HEK293 (cell line): Measurements from ENCODE around the gene HS3ST6.
A peak's percentile ranks its signal among the peaks of the same experiment; 100 is the strongest.

Source experiments
- AEBP2 ChIP-seq: fragments of 450-650 bp; formaldehyde crosslinking; IDR thresholded peaks from 2 replicates; pipeline ENCODE4 v1.5.1; 2016; ENCODE audit warnings: missing biosample characterization, missing genetic modification characterization, borderline replicate concordance
- HOXD13 ChIP-seq: sonication (generic); formaldehyde crosslinking; IDR thresholded peaks from 2 replicates; pipeline ENCODE4 v1.8.0; 2022; ENCODE audit warnings: missing genetic modification reagents, borderline replicate concordance
- ZNF10 ChIP-seq: fragments of 450-650 bp; formaldehyde crosslinking; IDR thresholded peaks from 2 replicates; pipeline ENCODE4 v1.5.1; 2017; ENCODE audit warnings: missing biosample characterization, missing genetic modification characterization
- ZNF248 ChIP-seq: fragments of 450-650 bp; formaldehyde crosslinking; IDR thresholded peaks from 2 replicates; pipeline ENCODE4 v1.5.1; 2017; ENCODE audit warnings: missing biosample characterization, missing genetic modification characterization
- ZNF354C ChIP-seq: fragments of 450-650 bp; formaldehyde crosslinking; IDR thresholded peaks from 2 replicates; pipeline ENCODE4 v1.5.1; 2016; ENCODE audit warnings: missing biosample characterization, missing genetic modification characterization, low read depth, borderline replicate concordance
- ZNF394 ChIP-seq: fragments of 450-650 bp; formaldehyde crosslinking; IDR thresholded peaks from 2 replicates; pipeline ENCODE4 v1.5.1; 2016; ENCODE audit warnings: missing biosample characterization, missing genetic modification characterization, mild to moderate bottlenecking, moderate library complexity, borderline replicate concordance
- ZNF404 ChIP-seq: fragments of 450-650 bp; formaldehyde crosslinking; IDR thresholded peaks from 2 replicates; pipeline ENCODE4 v1.5.1; 2017; ENCODE audit warnings: missing biosample characterization, missing genetic modification characterization
- ZNF518A ChIP-seq: fragments of 450-650 bp; formaldehyde crosslinking; conservative IDR thresholded peaks from 2 replicates; pipeline ENCODE4 v1.5.1; 2016; ENCODE audit warnings: low read depth, missing biosample characterization, missing genetic modification characterization
- ZNF529 ChIP-seq: fragments of 450-650 bp; formaldehyde crosslinking; IDR thresholded peaks from 2 replicates; pipeline ENCODE4 v1.5.1; 2017; ENCODE audit warnings: missing genetic modification characterization, missing biosample characterization; ENCODE audit not compliant: insufficient replicate concordance
- ZNF544 ChIP-seq: fragments of 450-650 bp; formaldehyde crosslinking; IDR thresholded peaks from 2 replicates; pipeline ENCODE4 v1.5.0; 2017; ENCODE audit warnings: missing biosample characterization, missing genetic modification characterization
- ZNF626 ChIP-seq: fragments of 450-650 bp; sonication (Bioruptor Pico); formaldehyde crosslinking; IDR thresholded peaks from 2 replicates; pipeline ENCODE4 v1.5.1; 2018; ENCODE audit warnings: missing biosample characterization, missing genetic modification characterization, inconsistent platforms
- ZNF791 ChIP-seq: fragments of 450-650 bp; formaldehyde crosslinking; IDR thresholded peaks from 2 replicates; pipeline ENCODE4 v1.5.1; 2016; ENCODE audit warnings: missing biosample characterization, missing genetic modification characterization
- ZNF792 ChIP-seq: fragments of 450-650 bp; formaldehyde crosslinking; IDR thresholded peaks from 2 replicates; pipeline ENCODE4 v1.5.1; 2016; ENCODE audit warnings: missing biosample characterization, missing genetic modification characterization
- ZNF837 ChIP-seq: fragments of 450-650 bp; formaldehyde crosslinking; IDR thresholded peaks from 2 replicates; pipeline ENCODE4 v1.5.1; 2016; ENCODE audit warnings: missing biosample characterization, missing genetic modification characterization
- ZSCAN30 ChIP-seq: fragments of 450-650 bp; IDR thresholded peaks from 2 replicates; pipeline ENCODE4 v1.5.1; 2018; ENCODE audit warnings: missing biosample characterization, mild to moderate bottlenecking, missing genetic modification characterization, moderate library complexity
- TF ChIP-seq, protein P1 (sequence below): fragments of 450-650 bp; formaldehyde crosslinking; conservative IDR thresholded peaks from 2 replicates; pipeline ENCODE4 v1.5.1; 2016; ENCODE audit warnings: low read depth, missing biosample characterization, missing genetic modification characterization
- TF ChIP-seq, protein P2 (sequence below): fragments of 450-650 bp; formaldehyde crosslinking; IDR thresholded peaks from 2 replicates; pipeline ENCODE4 v1.5.1; 2016; ENCODE audit warnings: missing biosample characterization, missing genetic modification characterization, borderline replicate concordance
- TF ChIP-seq, protein P3 (sequence below): fragments of 450-650 bp; formaldehyde crosslinking; IDR thresholded peaks from 2 replicates; pipeline ENCODE4 v1.5.1; 2017; ENCODE audit warnings: missing biosample characterization, mild to moderate bottlenecking, missing genetic modification characterization, moderate library complexity
- TF ChIP-seq, protein P4 (sequence below): fragments of 450-650 bp; formaldehyde crosslinking; IDR thresholded peaks from 2 replicates; pipeline ENCODE4 v1.5.1; 2016; ENCODE audit warnings: missing biosample characterization, missing genetic modification characterization

Gene HS3ST6

GRCh38 chr16:1959269-1960039, 41.2 kb upstream of the HS3ST6 start, which contains the start of gene NDUFB10 (continued):
- TF ChIP-seq, protein P1, sequence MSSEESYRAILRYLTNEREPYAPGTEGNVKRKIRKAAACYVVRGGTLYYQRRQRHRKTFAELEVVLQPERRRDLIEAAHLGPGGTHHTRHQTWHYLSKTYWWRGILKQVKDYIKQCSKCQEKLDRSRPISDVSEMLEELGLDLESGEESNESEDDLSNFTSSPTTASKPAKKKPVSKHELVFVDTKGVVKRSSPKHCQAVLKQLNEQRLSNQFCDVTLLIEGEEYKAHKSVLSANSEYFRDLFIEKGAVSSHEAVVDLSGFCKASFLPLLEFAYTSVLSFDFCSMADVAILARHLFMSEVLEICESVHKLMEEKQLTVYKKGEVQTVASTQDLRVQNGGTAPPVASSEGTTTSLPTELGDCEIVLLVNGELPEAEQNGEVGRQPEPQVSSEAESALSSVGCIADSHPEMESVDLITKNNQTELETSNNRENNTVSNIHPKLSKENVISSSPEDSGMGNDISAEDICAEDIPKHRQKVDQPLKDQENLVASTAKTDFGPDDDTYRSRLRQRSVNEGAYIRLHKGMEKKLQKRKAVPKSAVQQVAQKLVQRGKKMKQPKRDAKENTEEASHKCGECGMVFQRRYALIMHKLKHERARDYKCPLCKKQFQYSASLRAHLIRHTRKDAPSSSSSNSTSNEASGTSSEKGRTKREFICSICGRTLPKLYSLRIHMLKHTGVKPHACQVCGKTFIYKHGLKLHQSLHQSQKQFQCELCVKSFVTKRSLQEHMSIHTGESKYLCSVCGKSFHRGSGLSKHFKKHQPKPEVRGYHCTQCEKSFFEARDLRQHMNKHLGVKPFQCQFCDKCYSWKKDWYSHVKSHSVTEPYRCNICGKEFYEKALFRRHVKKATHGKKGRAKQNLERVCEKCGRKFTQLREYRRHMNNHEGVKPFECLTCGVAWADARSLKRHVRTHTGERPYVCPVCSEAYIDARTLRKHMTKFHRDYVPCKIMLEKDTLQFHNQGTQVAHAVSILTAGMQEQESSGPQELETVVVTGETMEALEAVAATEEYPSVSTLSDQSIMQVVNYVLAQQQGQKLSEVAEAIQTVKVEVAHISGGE (tag by site-specific recombination) = peak; percentile 68
- no peak for TF ChIP-seq ZNF518A
- no peak for TF ChIP-seq ZNF404 (tag by site-specific recombination)
- TF ChIP-seq ZNF791 (tag by site-specific recombination) = no peak
- no peak for TF ChIP-seq AEBP2 (tag by site-specific recombination)
- no peak for TF ChIP-seq ZNF248 (tag by site-specific recombination)
- TF ChIP-seq ZNF544 = no peak
- TF ChIP-seq ZNF626 (tag by site-specific recombination) = no peak
- no peak; the same call in 1 of the 2 replicates for TF ChIP-seq ZNF394 (tag by site-specific recombination)
- no peak for TF ChIP-seq ZNF837
- TF ChIP-seq, protein P2, sequence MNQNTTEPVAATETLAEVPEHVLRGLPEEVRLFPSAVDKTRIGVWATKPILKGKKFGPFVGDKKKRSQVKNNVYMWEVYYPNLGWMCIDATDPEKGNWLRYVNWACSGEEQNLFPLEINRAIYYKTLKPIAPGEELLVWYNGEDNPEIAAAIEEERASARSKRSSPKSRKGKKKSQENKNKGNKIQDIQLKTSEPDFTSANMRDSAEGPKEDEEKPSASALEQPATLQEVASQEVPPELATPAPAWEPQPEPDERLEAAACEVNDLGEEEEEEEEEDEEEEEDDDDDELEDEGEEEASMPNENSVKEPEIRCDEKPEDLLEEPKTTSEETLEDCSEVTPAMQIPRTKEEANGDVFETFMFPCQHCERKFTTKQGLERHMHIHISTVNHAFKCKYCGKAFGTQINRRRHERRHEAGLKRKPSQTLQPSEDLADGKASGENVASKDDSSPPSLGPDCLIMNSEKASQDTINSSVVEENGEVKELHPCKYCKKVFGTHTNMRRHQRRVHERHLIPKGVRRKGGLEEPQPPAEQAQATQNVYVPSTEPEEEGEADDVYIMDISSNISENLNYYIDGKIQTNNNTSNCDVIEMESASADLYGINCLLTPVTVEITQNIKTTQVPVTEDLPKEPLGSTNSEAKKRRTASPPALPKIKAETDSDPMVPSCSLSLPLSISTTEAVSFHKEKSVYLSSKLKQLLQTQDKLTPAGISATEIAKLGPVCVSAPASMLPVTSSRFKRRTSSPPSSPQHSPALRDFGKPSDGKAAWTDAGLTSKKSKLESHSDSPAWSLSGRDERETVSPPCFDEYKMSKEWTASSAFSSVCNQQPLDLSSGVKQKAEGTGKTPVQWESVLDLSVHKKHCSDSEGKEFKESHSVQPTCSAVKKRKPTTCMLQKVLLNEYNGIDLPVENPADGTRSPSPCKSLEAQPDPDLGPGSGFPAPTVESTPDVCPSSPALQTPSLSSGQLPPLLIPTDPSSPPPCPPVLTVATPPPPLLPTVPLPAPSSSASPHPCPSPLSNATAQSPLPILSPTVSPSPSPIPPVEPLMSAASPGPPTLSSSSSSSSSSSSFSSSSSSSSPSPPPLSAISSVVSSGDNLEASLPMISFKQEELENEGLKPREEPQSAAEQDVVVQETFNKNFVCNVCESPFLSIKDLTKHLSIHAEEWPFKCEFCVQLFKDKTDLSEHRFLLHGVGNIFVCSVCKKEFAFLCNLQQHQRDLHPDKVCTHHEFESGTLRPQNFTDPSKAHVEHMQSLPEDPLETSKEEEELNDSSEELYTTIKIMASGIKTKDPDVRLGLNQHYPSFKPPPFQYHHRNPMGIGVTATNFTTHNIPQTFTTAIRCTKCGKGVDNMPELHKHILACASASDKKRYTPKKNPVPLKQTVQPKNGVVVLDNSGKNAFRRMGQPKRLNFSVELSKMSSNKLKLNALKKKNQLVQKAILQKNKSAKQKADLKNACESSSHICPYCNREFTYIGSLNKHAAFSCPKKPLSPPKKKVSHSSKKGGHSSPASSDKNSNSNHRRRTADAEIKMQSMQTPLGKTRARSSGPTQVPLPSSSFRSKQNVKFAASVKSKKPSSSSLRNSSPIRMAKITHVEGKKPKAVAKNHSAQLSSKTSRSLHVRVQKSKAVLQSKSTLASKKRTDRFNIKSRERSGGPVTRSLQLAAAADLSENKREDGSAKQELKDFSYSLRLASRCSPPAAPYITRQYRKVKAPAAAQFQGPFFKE (tag by site-specific recombination) = no peak
- TF ChIP-seq, protein P3, sequence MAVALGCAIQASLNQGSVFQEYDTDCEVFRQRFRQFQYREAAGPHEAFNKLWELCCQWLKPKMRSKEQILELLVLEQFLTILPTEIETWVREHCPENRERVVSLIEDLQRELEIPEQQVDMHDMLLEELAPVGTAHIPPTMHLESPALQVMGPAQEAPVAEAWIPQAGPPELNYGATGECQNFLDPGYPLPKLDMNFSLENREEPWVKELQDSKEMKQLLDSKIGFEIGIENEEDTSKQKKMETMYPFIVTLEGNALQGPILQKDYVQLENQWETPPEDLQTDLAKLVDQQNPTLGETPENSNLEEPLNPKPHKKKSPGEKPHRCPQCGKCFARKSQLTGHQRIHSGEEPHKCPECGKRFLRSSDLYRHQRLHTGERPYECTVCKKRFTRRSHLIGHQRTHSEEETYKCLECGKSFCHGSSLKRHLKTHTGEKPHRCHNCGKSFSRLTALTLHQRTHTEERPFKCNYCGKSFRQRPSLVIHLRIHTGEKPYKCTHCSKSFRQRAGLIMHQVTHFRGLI (tag by site-specific recombination) = peak; percentile 64; the same call in 1 of the 2 replicates
- TF ChIP-seq, protein P4, sequence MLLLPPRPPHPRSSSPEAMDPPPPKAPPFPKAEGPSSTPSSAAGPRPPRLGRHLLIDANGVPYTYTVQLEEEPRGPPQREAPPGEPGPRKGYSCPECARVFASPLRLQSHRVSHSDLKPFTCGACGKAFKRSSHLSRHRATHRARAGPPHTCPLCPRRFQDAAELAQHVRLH = no peak
- TF ChIP-seq ZSCAN30 (tag by site-specific recombination) = peak; percentile 72; the same call in 1 of the 2 replicates
- no peak for TF ChIP-seq ZNF792 (tag by site-specific recombination)
- no peak for TF ChIP-seq ZNF529 (tag by site-specific recombination)
- TF ChIP-seq ZNF10 (tag by site-specific recombination) = no peak
- no peak for TF ChIP-seq HOXD13
- no peak for TF ChIP-seq ZNF354C
